Stomach (tissue), 4 donors: ENCODE measurements around the gene HTR1D.

Experiments
- CTCF ChIP-seq, 7 experiments: fragments of 450-650 bp in 4 of 7; fragments of 200-600 bp in 3 of 7; sonication (generic) in 3 of 7; IDR thresholded peaks; one replicate each; pipeline ENCODE4 v1.5.1; 2016 to 2019; ENCODE audit warnings: antibody characterized with exemption in 7 of 7, control low read depth in 2 of 7, mild to moderate bottlenecking in 1 of 7
- EP300 ChIP-seq: sonication (generic); formaldehyde crosslinking; IDR thresholded peaks from one replicate; pipeline ENCODE4 v1.6.1; 2017; ENCODE audit warnings: antibody characterized with exemption
- POLR2A ChIP-seq, 4 donors: fragments of 450-650 bp; IDR thresholded peaks; one replicate each; pipeline ENCODE4 v1.6.1; 2016; ENCODE audit warnings: antibody characterized with exemption in 4 of 4, control low read depth in 2 of 4, mild to moderate bottlenecking in 1 of 4, moderate library complexity in 1 of 4
- POLR2AphosphoS5 ChIP-seq, 3 donors: sonication (generic); formaldehyde crosslinking; IDR thresholded peaks; one replicate each; pipeline ENCODE4 v1.6.1; 2016; ENCODE audit warnings: antibody characterized with exemption in 3 of 3

- TF ChIP-seq CTCF (IDR thresholded peaks at IDR 0.05) (no peak), EP300 (no peak), POLR2A (IDR thresholded peaks at IDR 0.05) (no peak), POLR2AphosphoS5 (IDR thresholded peaks at IDR 0.05) (no peak)
These were observed 25.1 kb upstream of the HTR1D start for GRCh38 chr1:23242414-23242813.
